ENCODE results near the gene LRRC14B. TPM values are rescaled to one million over a fixed set of nuclear protein-coding genes. Genes with fewer than 3 reads are reported as not detected.

LRRC14B gene
- total and polyA plus RNA-seq, 2 of the 13 experiments (the other 11 are each of a cell fraction or from before 2014, with no cell fraction given) = not detected

GRCh38 chr5:203246-203930, 12.1 kb downstream of the LRRC14B start:
- DNase-seq (ENCODE audit: low spot score) = no peak
- no peak for ATAC-seq
- no peaks in the 10 kb centered on the region for H3K27me3 ChIP-seq (ENCODE audit: control insufficient read depth in 1 of 2, insufficient read depth in 2 of 2, low read length in 2 of 2)
- no peaks in the 10 kb centered on the region for H3K4me1 ChIP-seq (ENCODE audit: insufficient read depth, low read length)
- ChIA-PET POLR2A (interaction anchor here (1.9 kb wide), 1 partner anchor 14 kb away, joined by 4 read pairs; the partner anchor contains the start of genes CCDC127 and SDHA), CTCF (ENCODE audit: low intra/inter-chr PET ratio, low total read pairs) (no interaction called here)
- BruUV-seq (replicated peaks) = no TSS peak
- WGBS (ENCODE audit: low lambda C conversion rate) = 94% methylated on average over 18 of the region's 26 CpGs
- H3K9me3 ChIP-seq (ENCODE audit: low read length) = no peaks in the 10 kb centered on the region
- H3K4me2 ChIP-seq (ENCODE audit: low read depth, low read length) = no peak overlapping the region
- no peak overlapping the region for H2AFZ ChIP-seq (ENCODE audit: low read length)
- no peak overlapping the region for H3K9ac ChIP-seq (ENCODE audit: insufficient read depth, low read depth, low read length)
- peaks cover 12% of the 10 kb centered on the region for H3K79me2 ChIP-seq (ENCODE audit: insufficient read depth, low read length)
- H3K36me3 ChIP-seq (replicated peaks in 1 of 2; ENCODE audit: control insufficient read depth in 1 of 2, insufficient read depth in 2 of 2, low read length in 2 of 2) = peaks cover 16 to 40% of the 10 kb centered on the region in 2 experiments; a peak in 4 of 5 replicates
- TF ChIP-seq ZNF235 (CRISPR knock-in tag; IDR thresholded peaks at IDR 0.05; ENCODE audit: borderline replicate concordance) (no peak), ZSCAN21 (CRISPR knock-in tag; IDR thresholded peaks at IDR 0.05; ENCODE audit: borderline replicate concordance) (no peak), MLXIP (CRISPR knock-in tag; IDR thresholded peaks at IDR 0.05; ENCODE audit: borderline replicate concordance) (no peak), ISL2 (CRISPR knock-in tag; IDR thresholded peaks at IDR 0.05) (no peak), ETS1 (CRISPR knock-in tag; IDR thresholded peaks at IDR 0.05) (no peak), ZNF136 (CRISPR knock-in tag; IDR thresholded peaks at IDR 0.05; ENCODE audit: low read depth) (no peak), ZBTB44 (CRISPR knock-in tag; IDR thresholded peaks at IDR 0.05) (no peak), SKIL (CRISPR knock-in tag; IDR thresholded peaks at IDR 0.05; ENCODE audit: borderline replicate concordance) (no peak), ZNF639 (CRISPR knock-in tag; conservative IDR thresholded peaks at IDR 0.05) (no peak)
- no peak overlapping the region for H3K27ac ChIP-seq (ENCODE audit: extremely low read length, insufficient read depth, low read length)
- no peak for FAIRE-seq
- H4K20me1 ChIP-seq (ENCODE audit: insufficient read depth, low read length) = peaks cover 6% of the 10 kb centered on the region; the same call in 1 of the 2 replicates
- intact Hi-C loops (cut with micrococcal nuclease; ENCODE audit: unreplicated experiment) (no loop called here), in situ Hi-C loops (cut with HindIII; ENCODE audit: extremely low pct_ligation_motif_present, low pct_unique_long_range_greater_than_20kb) (no loop called here)
- no peak overlapping the region for H3K4me3 ChIP-seq (replicated peaks in 1 of 3; ENCODE audit: insufficient read depth in 1 of 3, low read depth in 2 of 3, low read length in 3 of 3)
